IMR-90 (cell line): ENCODE measurements around the gene PLSCR5. TPM values are rescaled to one million over a fixed set of nuclear protein-coding genes. Genes with fewer than 3 reads are reported as not detected.

Source experiments
- ATAC-seq: fragments of 200-7000 bp; cut with Tn5 transposase; 2 replicates; pipeline ENCODE4 v1.9.1; 2020; ENCODE audit warnings: low read depth, mild to moderate bottlenecking, moderate library complexity
- BruUV-seq: library from RNA; stranded (reverse); fragments of 400-500 nt; replicated peaks from 2 replicates; lab custom pipeline; 2021; lab: Mats Ljungman, UMichigan
- CTCF ChIA-PET: fragments of 300-600 bp; formaldehyde crosslinking; extraction: SDS; loops from one replicate; lab custom pipeline; 2021; ENCODE audit warnings: antibody characterized with exemption; lab: Yijun Ruan, JAX
- POLR2A ChIA-PET: fragments of 300-600 bp; sonication (Branson Sonifier 250); formaldehyde crosslinking; loops from one replicate; lab custom pipeline; 2022; ENCODE audit warnings: antibody characterized with exemption; ENCODE audit not compliant: unreplicated experiment; lab: Charles Lee
- DNase-seq: peaks from one replicate; pipeline ENCODE4 v3.0.0; 2013
- H2AFZ ChIP-seq: replicated peaks from 2 replicates; pipeline ENCODE3; 2013; ENCODE audit warnings: low read length, mild to moderate bottlenecking; ENCODE audit not compliant: poor library complexity
- H2AK5ac ChIP-seq: 2 replicates; pipeline ENCODE4 v1.6.1; 2013; ENCODE audit warnings: low read depth, low read length, inconsistent platforms
- H2AK9ac ChIP-seq: replicated peaks from 2 replicates; pipeline ENCODE3; 2013; ENCODE audit warnings: mild to moderate bottlenecking, low read depth, low read length, moderate library complexity; ENCODE audit not compliant: poor library complexity
- H2BK120ac ChIP-seq: 2 replicates; pipeline ENCODE4 v1.6.1; 2013; ENCODE audit warnings: low read depth, low read length, inconsistent platforms
- H2BK15ac ChIP-seq: 3 replicates; pipeline ENCODE4 v1.6.1; 2013; ENCODE audit warnings: low read depth, low read length, inconsistent platforms
- H2BK20ac ChIP-seq: 2 replicates; pipeline ENCODE4 v1.6.1; 2013; ENCODE audit warnings: low read depth, mild to moderate bottlenecking, inconsistent platforms, low read length, moderate library complexity
- H2BK5ac ChIP-seq: 2 replicates; pipeline ENCODE4 v1.6.1; 2013; ENCODE audit warnings: mild to moderate bottlenecking, low read depth, low read length, inconsistent platforms; ENCODE audit not compliant: poor library complexity, severe bottlenecking
- H3K14ac ChIP-seq: replicated peaks from 2 replicates; pipeline ENCODE4 v1.6.1; 2013; ENCODE audit warnings: low read depth, low read length, inconsistent platforms
- H3K18ac ChIP-seq: 2 replicates; pipeline ENCODE4 v1.6.1; 2013; ENCODE audit warnings: low read depth, low read length, control low read depth
- H3K23ac ChIP-seq: 2 replicates; pipeline ENCODE4 v1.6.1; 2013; ENCODE audit warnings: low read depth, low read length, inconsistent platforms
- H3K27ac ChIP-seq: 2 replicates; pipeline ENCODE4 v1.5.1; 2013; ENCODE audit warnings: mild to moderate bottlenecking, control low read depth, low read length; ENCODE audit not compliant: insufficient read depth
- H3K27me3 ChIP-seq: 2 replicates; pipeline ENCODE4 v1.6.1; 2013; ENCODE audit warnings: low read length; ENCODE audit not compliant: control insufficient read depth, insufficient read depth
- H3K36me3 ChIP-seq: 2 replicates; pipeline ENCODE4 v1.6.1; 2013; ENCODE audit warnings: low read length, mixed read lengths; ENCODE audit not compliant: control insufficient read depth, insufficient read depth
- H3K4ac ChIP-seq: 2 replicates; pipeline ENCODE4 v1.6.1; 2013; ENCODE audit warnings: low read depth, low read length, inconsistent platforms
- H3K4me1 ChIP-seq: 2 replicates; pipeline ENCODE4 v1.6.1; 2013; ENCODE audit warnings: low read length, mixed read lengths; ENCODE audit not compliant: control insufficient read depth, insufficient read depth
- H3K4me2 ChIP-seq: 2 replicates; pipeline ENCODE4 v1.6.1; 2013; ENCODE audit warnings: low read depth, mild to moderate bottlenecking, control low read depth, low read length, moderate library complexity
- H3K4me3 ChIP-seq: 2 replicates; pipeline ENCODE4 v1.5.1; 2013; ENCODE audit warnings: low read depth, mild to moderate bottlenecking, control low read depth, low read length, moderate library complexity; ENCODE audit not compliant: insufficient read depth
- H3K56ac ChIP-seq: 2 replicates; pipeline ENCODE4 v1.6.1; 2013; ENCODE audit warnings: low read length, inconsistent platforms; ENCODE audit not compliant: insufficient read depth; ENCODE audit errors: extremely low read depth
- H3K79me1 ChIP-seq, 2 experiments: 2 replicates each; pipeline ENCODE4 v1.6.1; 2013; ENCODE audit warnings: low read length in 2 of 2, inconsistent platforms in 1 of 2, low read depth in 1 of 2
- H3K9ac ChIP-seq: 2 replicates; pipeline ENCODE4 v1.6.1; 2013; ENCODE audit warnings: low read depth, low read length, control low read depth
- H3K9me1 ChIP-seq: 2 replicates; pipeline ENCODE4 v1.6.1; 2013; ENCODE audit warnings: low read length, inconsistent platforms; ENCODE audit not compliant: insufficient read depth
- H3K9me3 ChIP-seq: 2 replicates; pipeline ENCODE4 v1.6.1; 2013; ENCODE audit warnings: low read length; ENCODE audit not compliant: control insufficient read depth, insufficient read depth
- H4K20me1 ChIP-seq: 2 replicates; pipeline ENCODE4 v1.6.1; 2013; ENCODE audit warnings: low read length, inconsistent platforms; ENCODE audit not compliant: insufficient read depth
- H4K5ac ChIP-seq: 2 replicates; pipeline ENCODE4 v1.6.1; 2013; ENCODE audit warnings: mild to moderate bottlenecking, low read depth, low read length, control low read depth
- H4K8ac ChIP-seq, 2 experiments: 2 replicates each; pipeline ENCODE4 v1.6.1; 2013; ENCODE audit warnings: low read depth in 2 of 2, low read length in 2 of 2, control low read depth in 1 of 2, inconsistent platforms in 1 of 2
- H4K91ac ChIP-seq: 2 replicates; pipeline ENCODE4 v1.6.1; 2013; ENCODE audit warnings: low read depth, low read length, inconsistent platforms; ENCODE audit not compliant: insufficient read depth
- BHLHE40 ChIP-seq: fragments of 150-350 bp; IDR thresholded peaks from 2 replicates; pipeline ENCODE4 v1.6.1; 2016; ENCODE audit warnings: mild to moderate bottlenecking, low read depth, low read length
- CHD1 ChIP-seq: IDR thresholded peaks from 2 replicates; pipeline ENCODE4 v1.6.1; 2012; ENCODE audit warnings: low read depth, low read length, improper control_type of control experiment
- MAFK ChIP-seq: IDR thresholded peaks from 2 replicates; pipeline ENCODE4 v1.6.1; 2012; ENCODE audit warnings: low read depth, low read length, improper control_type of control experiment
- NFE2L2 ChIP-seq: fragments of 150-350 bp; IDR thresholded peaks from 2 replicates; pipeline ENCODE4 v1.6.1; 2016; ENCODE audit warnings: low read depth, mild to moderate bottlenecking, low read length
- POLR2A ChIP-seq: IDR thresholded peaks from 2 replicates; pipeline ENCODE4 v1.6.1; 2012; ENCODE audit warnings: mild to moderate bottlenecking, low read depth, low read length
- RAD21 ChIP-seq: IDR thresholded peaks from 2 replicates; pipeline ENCODE4 v1.6.1; 2012; ENCODE audit warnings: low read length, improper control_type of control experiment
- RFX5 ChIP-seq: IDR thresholded peaks from 2 replicates; pipeline ENCODE4 v1.8.0; 2012; ENCODE audit warnings: low read depth, mild to moderate bottlenecking, low read length, moderate library complexity
- SMC3 ChIP-seq: fragments of 150-350 bp; IDR thresholded peaks from 2 replicates; pipeline ENCODE4 v1.6.1; 2016; ENCODE audit warnings: low read depth, mild to moderate bottlenecking, antibody characterized with exemption, low read length, moderate library complexity
- USF2 ChIP-seq: fragments of 150-350 bp; IDR thresholded peaks from 2 replicates; pipeline ENCODE4 v1.6.1; 2017; ENCODE audit warnings: mild to moderate bottlenecking, antibody characterized with exemption, low read length, low read depth
- WGBS, 2 experiments: methylation state at CpG; one replicate each; pipeline versions ENCODE4 v1.1.5 to v1.1.7; 2013; ENCODE audit warnings: missing lambda C conversion rate in 2 of 2; ENCODE audit not compliant: insufficient read length in 1 of 2; ENCODE audit errors: extremely low coverage in 2 of 2; 5-methylcytosine and 5-hydroxymethylcytosine counted together
- dilution Hi-C: fragments of 300-500 bp; cut with HindIII; formaldehyde crosslinking; loops from one replicate; pipeline ENCODE4 v1.14.3; 2018; ENCODE audit warnings: low sequenced_read_pairs; ENCODE audit not compliant: unreplicated experiment
- in situ Hi-C: fragments of 300-500 bp; cut with MboI; formaldehyde crosslinking; loops from 3 replicates; pipeline ENCODE4 v1.14.3; 2019; ENCODE audit warnings: low sequenced_read_pairs, inconsistent platforms, mixed read lengths
- intact Hi-C: fragments of 100-400 bp; cut with micrococcal nuclease; formaldehyde crosslinking; loops from 2 replicates; pipeline ENCODE4 v1.10.0; 2022
- polyA plus RNA-seq, 3 experiments: library from polyadenylated mRNA; depleted of rRNA; stranded (reverse); fragments of >200 nt; gene quantifications; 2 replicates each; pipeline ENCODE4 v1.2.3, GENCODE V29; 2012; ENCODE audit warnings: low replicate concordance in 1 of 3
- total RNA-seq: library from RNA; depleted of rRNA; stranded (reverse); fragments of >200 nt; gene quantifications from 2 replicates; pipeline ENCODE4 v1.2.3, GENCODE V29; 2012
- TF ChIP-seq, protein P1 (sequence below): fragments of 150-350 bp; IDR thresholded peaks from 2 replicates; pipeline ENCODE4 v1.6.1; 2016; ENCODE audit warnings: low read depth, mild to moderate bottlenecking, low read length, moderate library complexity, borderline replicate concordance
- TF ChIP-seq, protein P2 (sequence below): conservative IDR thresholded peaks from 2 replicates; pipeline ENCODE4 v1.5.1; 2012; ENCODE audit warnings: mild to moderate bottlenecking, low read depth, low read length, improper control_type of control experiment

The PLSCR5 gene
- total and polyA plus RNA-seq, 2 of the 4 experiments (the other 2 are of a cell fraction): not detected

DNA sequence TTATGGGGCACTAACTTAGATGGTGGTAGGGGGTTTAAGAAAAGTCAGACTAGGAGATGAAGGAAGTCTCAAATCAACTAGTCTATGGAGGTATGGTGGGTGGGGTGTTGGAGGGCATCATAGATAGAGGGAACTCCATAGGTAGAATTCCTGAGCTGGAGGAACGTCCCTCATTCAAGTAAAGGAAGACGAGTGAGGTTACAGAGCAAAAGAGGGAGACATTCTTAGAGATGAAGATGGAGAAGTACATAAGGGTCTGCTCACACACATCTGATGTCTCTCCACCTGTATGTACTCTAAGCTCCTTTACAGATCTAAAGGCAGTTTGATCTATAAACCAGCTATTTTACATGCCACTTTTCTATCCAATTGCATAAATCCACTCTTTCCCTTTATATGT is 62.2 kb downstream of the PLSCR5 start:
- dilution Hi-C loops (no loop called here), intact Hi-C loops (loop anchor here (2.0 kb wide), 1 partner anchor 22 kb away; no protein-coding TSS in a partner anchor), in situ Hi-C loops (no loop called here)
- Histone ChIP-seq H3K79me1 (peaks cover 13 to 36% of the 10 kb centered on the region in 2 experiments), H3K4me2 (peak overlapping the region; percentile 91), H3K36me3 (peaks cover 4% of the 10 kb centered on the region; the same call in 1 of the 2 replicates), H2AK5ac (no peak overlapping the region), H2BK120ac (0 out of 2 replicates have a peak overlapping the region, but pooled peaks have one; percentile 7), H3K56ac (no peak overlapping the region), H4K91ac (no peak overlapping the region), H3K27me3 (no peaks in the 10 kb centered on the region), H2AK9ac (no peak overlapping the region), H4K20me1 (no peaks in the 10 kb centered on the region), H4K5ac (no peak overlapping the region; the same call in 1 of the 2 replicates), H3K14ac (peak overlapping the region; percentile 23; the same call in 1 of the 2 replicates), H2BK20ac (no peak overlapping the region), H3K4ac (0 out of 2 replicates have a peak overlapping the region, but pooled peaks have one; percentile 15), H3K4me3 (peak overlapping the region; percentile 95), H3K4me1 (peaks cover 8% of the 10 kb centered on the region; the same call in 1 of the 2 replicates), H3K18ac (peak overlapping the region; percentile 61; the same call in 1 of the 2 replicates), H3K23ac (peak overlapping the region; percentile 49; the same call in 1 of the 2 replicates), H2BK5ac (no peak overlapping the region), H3K9me1 (peaks cover 5% of the 10 kb centered on the region), H3K9ac (peak overlapping the region; percentile 90), H3K9me3 (no peaks in the 10 kb centered on the region; the same call in 1 of the 2 replicates), H3K27ac (no peak overlapping the region; the same call in 1 of the 2 replicates), H2BK15ac (no peak overlapping the region; the same call in 2 of the 3 replicates), H4K8ac (0 out of 4 replicates have a peak overlapping the region, but pooled peaks of 1 of the 2 experiments have one; percentile 32), H2AFZ (no peak overlapping the region)
- WGBS, 2 experiments: no CpG with 5 or more reads among the region's 2 CpGs
- ATAC-seq (no peak), DNase-seq (no peak)
- BruUV-seq: no TSS peak
- ChIA-PET CTCF (interaction anchor here (1.3 kb wide), 1 partner anchor 216 kb away, joined by 4 read pairs; no protein-coding TSS in a partner anchor), POLR2A (no interaction called here)
- TF ChIP-seq BHLHE40: no peak
- no peak for TF ChIP-seq RFX5
- TF ChIP-seq, protein P1, sequence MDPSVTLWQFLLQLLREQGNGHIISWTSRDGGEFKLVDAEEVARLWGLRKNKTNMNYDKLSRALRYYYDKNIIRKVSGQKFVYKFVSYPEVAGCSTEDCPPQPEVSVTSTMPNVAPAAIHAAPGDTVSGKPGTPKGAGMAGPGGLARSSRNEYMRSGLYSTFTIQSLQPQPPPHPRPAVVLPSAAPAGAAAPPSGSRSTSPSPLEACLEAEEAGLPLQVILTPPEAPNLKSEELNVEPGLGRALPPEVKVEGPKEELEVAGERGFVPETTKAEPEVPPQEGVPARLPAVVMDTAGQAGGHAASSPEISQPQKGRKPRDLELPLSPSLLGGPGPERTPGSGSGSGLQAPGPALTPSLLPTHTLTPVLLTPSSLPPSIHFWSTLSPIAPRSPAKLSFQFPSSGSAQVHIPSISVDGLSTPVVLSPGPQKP: no peak
- no peak for TF ChIP-seq CHD1
- no peak for TF ChIP-seq SMC3
- TF ChIP-seq NFE2L2: no peak
- TF ChIP-seq, protein P2, sequence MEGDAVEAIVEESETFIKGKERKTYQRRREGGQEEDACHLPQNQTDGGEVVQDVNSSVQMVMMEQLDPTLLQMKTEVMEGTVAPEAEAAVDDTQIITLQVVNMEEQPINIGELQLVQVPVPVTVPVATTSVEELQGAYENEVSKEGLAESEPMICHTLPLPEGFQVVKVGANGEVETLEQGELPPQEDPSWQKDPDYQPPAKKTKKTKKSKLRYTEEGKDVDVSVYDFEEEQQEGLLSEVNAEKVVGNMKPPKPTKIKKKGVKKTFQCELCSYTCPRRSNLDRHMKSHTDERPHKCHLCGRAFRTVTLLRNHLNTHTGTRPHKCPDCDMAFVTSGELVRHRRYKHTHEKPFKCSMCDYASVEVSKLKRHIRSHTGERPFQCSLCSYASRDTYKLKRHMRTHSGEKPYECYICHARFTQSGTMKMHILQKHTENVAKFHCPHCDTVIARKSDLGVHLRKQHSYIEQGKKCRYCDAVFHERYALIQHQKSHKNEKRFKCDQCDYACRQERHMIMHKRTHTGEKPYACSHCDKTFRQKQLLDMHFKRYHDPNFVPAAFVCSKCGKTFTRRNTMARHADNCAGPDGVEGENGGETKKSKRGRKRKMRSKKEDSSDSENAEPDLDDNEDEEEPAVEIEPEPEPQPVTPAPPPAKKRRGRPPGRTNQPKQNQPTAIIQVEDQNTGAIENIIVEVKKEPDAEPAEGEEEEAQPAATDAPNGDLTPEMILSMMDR: no peak
- no peak for TF ChIP-seq RAD21
- TF ChIP-seq MAFK: no peak
- no peak for TF ChIP-seq POLR2A
- TF ChIP-seq USF2: no peak
